ENCODE measurements around the gene PRR23A.

DNA sequence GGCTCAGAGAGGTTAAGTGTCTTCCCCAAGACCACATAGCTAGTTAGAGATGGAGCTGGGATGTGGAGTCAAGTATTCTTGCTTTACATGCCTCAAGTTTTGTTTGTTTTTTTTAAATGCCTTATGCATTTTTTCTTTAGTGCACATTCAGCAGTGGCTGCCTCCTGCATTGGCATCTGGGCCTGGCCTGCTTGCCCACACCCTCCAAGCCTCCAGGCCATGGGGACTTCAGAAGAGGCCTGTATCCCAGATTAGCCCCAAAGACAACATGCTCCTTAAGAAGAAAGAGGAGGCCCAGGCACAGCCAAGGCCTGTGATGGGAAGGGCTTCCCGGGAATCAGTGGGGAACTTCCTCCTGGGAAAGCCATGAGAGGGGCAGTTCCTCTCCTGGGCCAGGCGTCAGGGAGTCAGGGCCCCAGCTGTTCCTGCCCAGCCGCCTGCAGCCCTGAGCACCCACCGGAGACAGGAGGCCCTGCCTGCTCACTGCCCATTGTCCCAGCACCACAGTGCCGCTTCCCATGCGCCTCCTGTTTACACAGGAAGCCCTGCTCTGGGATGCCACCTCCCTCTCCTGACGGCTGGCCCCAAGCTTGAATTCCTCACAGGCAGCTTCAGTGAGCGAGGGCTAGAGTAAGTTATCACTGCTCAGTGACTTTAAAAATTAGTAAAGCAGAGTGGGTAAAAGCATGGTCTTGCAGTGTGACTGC lies 43.1 kb downstream of the PRR23A start:
- TF ChIP-seq, protein P1, sequence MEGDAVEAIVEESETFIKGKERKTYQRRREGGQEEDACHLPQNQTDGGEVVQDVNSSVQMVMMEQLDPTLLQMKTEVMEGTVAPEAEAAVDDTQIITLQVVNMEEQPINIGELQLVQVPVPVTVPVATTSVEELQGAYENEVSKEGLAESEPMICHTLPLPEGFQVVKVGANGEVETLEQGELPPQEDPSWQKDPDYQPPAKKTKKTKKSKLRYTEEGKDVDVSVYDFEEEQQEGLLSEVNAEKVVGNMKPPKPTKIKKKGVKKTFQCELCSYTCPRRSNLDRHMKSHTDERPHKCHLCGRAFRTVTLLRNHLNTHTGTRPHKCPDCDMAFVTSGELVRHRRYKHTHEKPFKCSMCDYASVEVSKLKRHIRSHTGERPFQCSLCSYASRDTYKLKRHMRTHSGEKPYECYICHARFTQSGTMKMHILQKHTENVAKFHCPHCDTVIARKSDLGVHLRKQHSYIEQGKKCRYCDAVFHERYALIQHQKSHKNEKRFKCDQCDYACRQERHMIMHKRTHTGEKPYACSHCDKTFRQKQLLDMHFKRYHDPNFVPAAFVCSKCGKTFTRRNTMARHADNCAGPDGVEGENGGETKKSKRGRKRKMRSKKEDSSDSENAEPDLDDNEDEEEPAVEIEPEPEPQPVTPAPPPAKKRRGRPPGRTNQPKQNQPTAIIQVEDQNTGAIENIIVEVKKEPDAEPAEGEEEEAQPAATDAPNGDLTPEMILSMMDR (IDR thresholded peaks at IDR 0.05; ENCODE audit: borderline replicate concordance, extremely low read depth, low read length, poor library complexity, severe bottlenecking): no peak
- TF ChIP-seq EZH2 (IDR thresholded peaks at IDR 0.05; ENCODE audit: borderline replicate concordance, low read depth, low read length, severe bottlenecking): no peak

Measured in DND-41 (cell line).